Measurements from ENCODE around the gene ZNF691. TPM values are rescaled to one million over a fixed set of nuclear protein-coding genes. Genes with fewer than 3 reads are reported as not detected.
A peak's percentile ranks its signal among the peaks of the same experiment; 100 is the strongest.

ZNF691 gene
- total and polyA plus RNA-seq, 9 donors = 8.6 to 10.7 (median 9.9) TPM

DNA sequence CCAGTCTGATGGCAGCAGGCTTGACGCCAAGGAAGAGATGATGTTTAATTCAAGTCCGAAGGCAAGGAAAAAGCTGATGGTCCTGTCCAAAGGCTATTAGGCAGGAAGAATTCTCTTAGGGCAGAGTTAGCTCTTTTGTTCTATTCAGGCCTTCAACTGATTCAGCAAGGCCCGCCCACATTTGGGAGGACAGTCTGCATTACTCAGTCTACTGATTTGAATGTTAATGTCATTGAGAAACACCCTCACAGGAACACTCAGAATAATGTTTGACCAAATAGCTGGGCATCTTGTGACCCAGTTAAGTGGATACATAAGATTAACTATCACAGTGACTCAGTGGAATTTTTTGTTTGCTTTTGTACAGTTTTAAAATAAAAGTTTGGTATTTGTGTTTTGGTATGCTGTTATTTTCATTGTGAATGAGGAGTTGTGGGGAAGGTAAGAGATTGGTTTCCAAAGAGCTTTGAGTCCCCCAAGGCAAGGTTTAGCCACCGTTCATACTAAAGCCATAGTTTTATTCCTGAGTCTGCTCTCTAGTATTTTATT lies 1.7 kb upstream of the ZNF691 start:
- no peak overlapping the region for H3K27ac ChIP-seq (ENCODE audit: low read length)
- WGBS (ENCODE audit: insufficient coverage) = 100% methylated on average over 2 of the region's 4 CpGs
- H3K27me3 ChIP-seq (ENCODE audit: control insufficient read depth, insufficient read depth, low read length) = no peaks in the 10 kb centered on the region
- no peak overlapping the region for H3K4me3 ChIP-seq (ENCODE audit: low read length)
- H3K9me3 ChIP-seq (replicated peaks; ENCODE audit: control insufficient read depth, low read depth, low read length) = no peaks in the 10 kb centered on the region
- H3K4me1 ChIP-seq (ENCODE audit: control insufficient read depth, insufficient read depth, low read length) = peaks cover 11% of the 10 kb centered on the region
- H3K36me3 ChIP-seq (ENCODE audit: control insufficient read depth, insufficient read depth, low read length) = peaks cover 11% of the 10 kb centered on the region
- DNase-seq = no peak

DNA sequence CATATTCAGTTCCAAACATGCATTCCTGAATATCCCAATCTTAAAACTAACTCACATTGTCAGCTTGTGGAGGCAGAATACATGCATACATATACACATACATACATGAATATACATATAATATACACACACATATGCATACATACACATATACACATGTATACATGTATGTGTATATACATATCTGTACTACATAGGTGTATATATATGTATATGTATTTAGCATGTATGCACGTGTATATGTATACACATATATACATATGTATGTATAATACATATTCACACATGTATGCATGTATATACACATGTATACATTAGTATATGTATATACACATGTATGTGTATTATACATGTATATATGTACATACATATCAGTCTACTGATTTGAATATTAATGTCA lies 1.2 kb upstream of the ZNF691 start:
- no peaks in the 10 kb centered on the region for H3K9me3 ChIP-seq (replicated peaks; ENCODE audit: control insufficient read depth, low read depth, low read length)
- no CpG with 5 or more reads among the region's 1 CpG for WGBS (ENCODE audit: insufficient coverage)
- peaks cover 14% of the 10 kb centered on the region for H3K36me3 ChIP-seq (ENCODE audit: control insufficient read depth, insufficient read depth, low read length)
- no peak for DNase-seq
- no peak overlapping the region for H3K4me3 ChIP-seq (ENCODE audit: low read length)
- H3K27ac ChIP-seq (ENCODE audit: low read length) = no peak overlapping the region
- H3K27me3 ChIP-seq (ENCODE audit: control insufficient read depth, insufficient read depth, low read length) = no peaks in the 10 kb centered on the region
- H3K4me1 ChIP-seq (ENCODE audit: control insufficient read depth, insufficient read depth, low read length) = peaks cover 11% of the 10 kb centered on the region

DNA sequence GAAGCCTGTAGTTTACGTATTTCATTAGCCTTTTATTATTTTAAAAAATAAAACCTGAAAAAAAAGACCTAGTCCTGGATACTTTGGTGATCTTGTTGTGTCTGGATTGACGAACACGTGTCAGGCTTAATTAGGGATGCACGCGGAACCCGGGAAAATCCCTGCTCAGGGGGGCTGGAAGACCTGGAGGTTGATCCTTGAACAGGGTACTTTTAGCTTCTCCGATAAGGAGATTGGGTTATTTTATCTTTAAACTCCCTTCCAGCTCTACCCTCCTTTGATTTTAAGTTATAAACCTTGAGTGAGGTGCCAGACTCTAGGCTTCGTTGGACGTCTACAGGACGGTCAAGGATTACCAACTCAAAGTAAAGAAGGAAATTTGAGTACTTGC lies 552 bp upstream of the ZNF691 start:
- H3K9me3 ChIP-seq (replicated peaks; ENCODE audit: control insufficient read depth, low read depth, low read length) = peaks cover 1% of the 10 kb centered on the region
- H3K4me3 ChIP-seq (ENCODE audit: low read length) = peak overlapping the region; percentile 85
- DNase-seq = no peak
- WGBS (ENCODE audit: insufficient coverage) = no CpG with 5 or more reads among the region's 10 CpGs
- peaks cover 11% of the 10 kb centered on the region for H3K4me1 ChIP-seq (ENCODE audit: control insufficient read depth, insufficient read depth, low read length)
- H3K36me3 ChIP-seq (ENCODE audit: control insufficient read depth, insufficient read depth, low read length) = peaks cover 19% of the 10 kb centered on the region
- no peaks in the 10 kb centered on the region for H3K27me3 ChIP-seq (ENCODE audit: control insufficient read depth, insufficient read depth, low read length)
- H3K27ac ChIP-seq (ENCODE audit: low read length) = no peak overlapping the region

DNA sequence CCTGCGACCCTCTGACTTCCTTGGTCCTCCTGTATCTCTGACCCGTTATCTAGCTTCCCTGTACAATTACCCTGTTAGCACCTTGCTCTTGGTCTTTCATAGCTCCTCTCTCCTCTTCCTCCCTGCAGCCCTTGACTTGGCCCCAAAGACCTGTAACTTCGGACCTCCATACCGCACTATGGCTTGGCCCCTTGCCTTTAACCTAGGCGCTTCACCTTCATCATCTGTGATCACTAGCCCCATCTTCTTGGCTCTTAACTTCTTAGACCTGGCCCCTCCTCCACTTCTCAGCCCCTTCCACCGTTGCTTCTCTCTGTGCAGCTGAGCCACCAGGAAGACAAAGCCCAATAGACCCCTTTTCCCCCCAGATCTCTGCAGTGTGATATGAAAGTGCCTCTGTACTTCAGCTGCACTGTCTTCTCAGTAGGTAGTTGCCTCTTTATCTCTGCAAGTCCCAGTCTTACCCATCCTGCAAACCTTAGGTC lies 740 bp downstream of the ZNF691 start:
- peaks cover 4% of the 10 kb centered on the region for H3K9me3 ChIP-seq (replicated peaks; ENCODE audit: control insufficient read depth, low read depth, low read length)
- H3K27ac ChIP-seq (ENCODE audit: low read length) = no peak overlapping the region
- no peaks in the 10 kb centered on the region for H3K27me3 ChIP-seq (ENCODE audit: control insufficient read depth, insufficient read depth, low read length)
- WGBS (ENCODE audit: insufficient coverage) = 4% methylated on average over 6 of the region's 6 CpGs
- peak overlapping the region; percentile 85 for H3K4me3 ChIP-seq (ENCODE audit: low read length)
- DNase-seq = peak; percentile 12
- H3K36me3 ChIP-seq (ENCODE audit: control insufficient read depth, insufficient read depth, low read length) = peaks cover 32% of the 10 kb centered on the region
- H3K4me1 ChIP-seq (ENCODE audit: control insufficient read depth, insufficient read depth, low read length) = peaks cover 11% of the 10 kb centered on the region

DNA sequence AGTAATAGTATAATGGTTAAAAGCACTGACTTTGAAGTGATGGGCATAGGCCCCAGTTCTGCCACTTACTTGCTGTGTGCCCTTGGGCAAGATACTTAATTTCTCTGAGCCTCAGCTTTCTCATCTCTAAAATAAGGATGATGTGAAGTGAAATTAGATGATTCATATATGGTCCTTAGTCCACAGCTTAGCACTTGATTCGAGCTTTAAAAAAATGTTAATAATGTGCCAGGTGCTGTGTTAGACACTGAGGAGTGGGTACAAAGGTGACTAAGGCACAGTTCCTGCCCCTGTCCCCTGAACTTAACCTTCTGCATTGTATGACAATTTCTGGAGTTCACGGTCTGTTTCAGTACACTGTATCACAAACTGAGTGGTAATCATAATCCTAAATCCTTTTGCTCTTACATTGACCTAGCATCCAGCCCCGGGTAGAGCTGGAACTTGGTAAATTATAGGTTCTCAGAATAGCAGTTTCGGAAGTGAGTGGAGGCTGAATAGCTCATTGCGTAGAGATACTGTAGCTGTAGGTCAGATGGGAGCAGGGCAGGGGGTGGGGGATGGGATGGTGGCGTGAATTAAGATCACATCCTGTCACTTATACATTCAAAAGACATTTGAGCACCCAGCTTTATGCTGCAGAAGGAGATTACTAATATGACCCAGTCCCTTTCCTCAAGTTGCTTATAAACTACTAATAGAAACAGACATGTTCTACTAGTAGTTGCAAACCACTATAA lies 1.5 kb downstream of the ZNF691 start:
- Histone ChIP-seq H3K27ac (ENCODE audit: low read length) (no peak overlapping the region), H3K27me3 (ENCODE audit: control insufficient read depth, insufficient read depth, low read length) (no peaks in the 10 kb centered on the region), H3K4me3 (ENCODE audit: low read length) (no peak overlapping the region), H3K4me1 (ENCODE audit: control insufficient read depth, insufficient read depth, low read length) (peaks cover 11% of the 10 kb centered on the region), H3K9me3 (replicated peaks; ENCODE audit: control insufficient read depth, low read depth, low read length) (peaks cover 4% of the 10 kb centered on the region), H3K36me3 (ENCODE audit: control insufficient read depth, insufficient read depth, low read length) (peaks cover 31% of the 10 kb centered on the region)
- DNase-seq = no peak
- WGBS (ENCODE audit: insufficient coverage) = 60% methylated on average over 1 of the region's 6 CpGs

DNA sequence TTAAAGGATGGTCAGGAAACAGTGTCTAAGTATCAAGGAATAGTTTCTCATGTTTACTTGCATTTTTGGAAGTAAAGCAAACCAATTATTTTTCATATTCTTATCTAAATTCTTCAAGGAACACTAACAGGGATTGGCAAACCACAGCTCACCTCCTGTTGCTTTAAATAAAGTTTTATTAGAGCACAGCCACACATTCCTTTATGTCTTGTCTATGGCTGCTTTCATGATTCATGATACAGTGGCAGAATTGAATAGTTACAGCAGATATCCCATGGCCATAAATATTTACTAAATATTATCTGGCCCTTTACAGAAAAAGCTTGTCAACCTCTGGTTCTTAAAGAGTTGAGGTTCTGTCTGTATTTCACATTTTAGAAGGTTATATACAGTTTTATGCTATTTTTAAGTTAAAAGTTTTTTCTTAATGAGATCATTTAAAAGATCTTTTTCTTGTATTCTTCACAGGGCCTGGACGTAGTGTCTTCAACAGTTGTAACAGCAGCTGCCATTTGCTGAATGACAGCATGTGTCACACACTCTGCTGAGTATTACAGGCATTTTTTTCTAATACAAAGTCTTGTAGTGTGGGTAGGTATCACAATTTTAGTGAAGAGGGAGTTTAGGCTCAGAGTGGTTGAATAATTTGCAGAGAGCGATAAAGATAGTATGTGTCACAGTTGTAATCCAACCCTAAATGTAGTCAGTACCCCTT lies 2.6 kb downstream of the ZNF691 start:
- Histone ChIP-seq H3K27me3 (ENCODE audit: control insufficient read depth, insufficient read depth, low read length) (no peaks in the 10 kb centered on the region), H3K4me3 (ENCODE audit: low read length) (no peak overlapping the region), H3K4me1 (ENCODE audit: control insufficient read depth, insufficient read depth, low read length) (peaks cover 11% of the 10 kb centered on the region), H3K36me3 (ENCODE audit: control insufficient read depth, insufficient read depth, low read length) (peaks cover 31% of the 10 kb centered on the region), H3K27ac (ENCODE audit: low read length) (no peak overlapping the region), H3K9me3 (replicated peaks; ENCODE audit: control insufficient read depth, low read depth, low read length) (peaks cover 4% of the 10 kb centered on the region)
- no peak for DNase-seq
- WGBS (ENCODE audit: insufficient coverage) = no CpG with 5 or more reads among the region's 2 CpGs

DNA sequence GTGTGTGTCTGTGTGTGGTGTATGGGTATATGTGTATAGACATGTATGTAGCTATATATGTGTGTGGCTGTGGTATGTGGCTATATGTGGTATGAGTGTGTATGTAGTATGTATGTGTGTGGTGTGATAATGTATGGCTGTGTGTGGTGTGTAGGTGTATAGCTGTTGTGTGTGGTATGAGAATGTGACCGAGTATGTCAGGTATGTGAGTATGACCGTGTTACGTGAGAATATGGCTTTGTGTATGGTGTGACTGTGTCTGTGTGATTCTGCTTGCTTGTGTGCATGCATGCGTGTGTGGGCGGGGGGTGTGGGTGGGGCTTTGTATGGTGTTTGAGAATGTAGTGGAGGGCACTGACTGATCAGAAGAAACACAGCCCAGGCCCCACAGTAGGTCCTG lies 3.5 kb downstream of the ZNF691 start:
- Histone ChIP-seq H3K4me1 (ENCODE audit: control insufficient read depth, insufficient read depth, low read length) (peaks cover 11% of the 10 kb centered on the region), H3K36me3 (ENCODE audit: control insufficient read depth, insufficient read depth, low read length) (peaks cover 31% of the 10 kb centered on the region), H3K4me3 (ENCODE audit: low read length) (no peak overlapping the region), H3K9me3 (replicated peaks; ENCODE audit: control insufficient read depth, low read depth, low read length) (peaks cover 4% of the 10 kb centered on the region), H3K27me3 (ENCODE audit: control insufficient read depth, insufficient read depth, low read length) (no peaks in the 10 kb centered on the region), H3K27ac (ENCODE audit: low read length) (no peak overlapping the region)
- 93% methylated on average over 5 of the region's 5 CpGs for WGBS (ENCODE audit: insufficient coverage)
- DNase-seq = no peak

DNA sequence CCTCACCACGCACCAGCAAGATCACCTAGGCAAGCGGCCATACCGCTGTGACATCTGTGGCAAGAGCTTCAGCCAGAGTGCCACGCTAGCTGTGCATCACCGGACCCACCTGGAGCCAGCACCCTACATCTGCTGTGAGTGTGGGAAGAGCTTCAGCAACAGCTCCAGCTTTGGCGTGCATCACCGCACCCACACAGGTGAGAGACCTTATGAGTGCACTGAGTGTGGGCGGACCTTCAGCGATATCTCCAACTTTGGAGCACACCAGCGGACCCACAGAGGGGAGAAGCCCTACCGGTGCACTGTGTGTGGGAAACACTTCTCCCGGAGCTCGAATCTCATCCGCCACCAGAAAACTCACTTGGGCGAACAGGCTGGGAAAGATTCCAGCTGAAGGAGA lies 5.0 kb downstream of the ZNF691 start:
- Histone ChIP-seq H3K4me1 (ENCODE audit: control insufficient read depth, insufficient read depth, low read length) (peaks cover 9% of the 10 kb centered on the region), H3K36me3 (ENCODE audit: control insufficient read depth, insufficient read depth, low read length) (peaks cover 31% of the 10 kb centered on the region)
- 99% methylated on average over 13 of the region's 15 CpGs for WGBS (ENCODE audit: insufficient coverage)

DNA sequence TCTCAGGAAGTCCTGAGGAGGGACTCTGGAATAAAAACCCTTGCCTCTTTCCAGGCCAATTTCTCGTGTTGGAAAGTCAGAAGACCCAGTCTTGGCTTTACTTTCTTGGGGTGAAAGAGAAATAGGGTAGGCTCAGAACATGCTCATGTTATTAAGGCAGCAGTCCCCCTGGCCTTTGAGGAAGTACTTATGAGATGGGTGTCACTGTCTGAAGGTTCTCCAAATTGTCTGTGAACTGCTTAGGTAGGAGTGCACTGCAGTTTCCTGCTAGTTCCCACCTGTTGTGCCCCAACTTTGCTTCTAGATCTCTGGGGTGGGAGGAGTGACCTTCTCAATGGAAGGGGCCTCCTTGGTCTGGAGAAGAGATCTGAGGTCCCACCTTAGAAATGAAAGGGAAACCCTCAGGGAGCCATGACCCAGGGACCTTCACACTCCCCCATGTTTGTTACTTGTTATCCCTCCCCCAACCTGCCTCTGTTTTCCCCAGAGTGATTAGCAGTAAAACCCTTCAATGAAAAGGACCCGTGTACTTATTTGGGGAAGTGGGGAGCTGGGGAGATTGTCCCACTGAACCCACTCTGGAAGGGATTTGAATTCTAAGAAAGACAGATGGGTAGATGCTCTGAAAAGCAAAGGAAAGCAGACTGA lies 5.7 kb downstream of the ZNF691 start:
- Histone ChIP-seq H3K36me3 (ENCODE audit: control insufficient read depth, insufficient read depth, low read length) (peaks cover 31% of the 10 kb centered on the region), H3K27me3 (ENCODE audit: control insufficient read depth, insufficient read depth, low read length) (no peaks in the 10 kb centered on the region), H3K27ac (ENCODE audit: low read length) (no peak overlapping the region), H3K4me3 (ENCODE audit: low read length) (no peak overlapping the region), H3K4me1 (ENCODE audit: control insufficient read depth, insufficient read depth, low read length) (peaks cover 7% of the 10 kb centered on the region), H3K9me3 (replicated peaks; ENCODE audit: control insufficient read depth, low read depth, low read length) (peaks cover 4% of the 10 kb centered on the region)
- DNase-seq = no peak
- 100% methylated on average over 1 of the region's 2 CpGs for WGBS (ENCODE audit: insufficient coverage)

More for the DNA sequence above, 5.0 kb downstream of the ZNF691 start:
- Histone ChIP-seq H3K27me3 (ENCODE audit: control insufficient read depth, insufficient read depth, low read length) (no peaks in the 10 kb centered on the region), H3K27ac (ENCODE audit: low read length) (no peak overlapping the region), H3K9me3 (replicated peaks; ENCODE audit: control insufficient read depth, low read depth, low read length) (peaks cover 4% of the 10 kb centered on the region), H3K4me3 (ENCODE audit: low read length) (no peak overlapping the region)
- DNase-seq = no peak

DNA sequence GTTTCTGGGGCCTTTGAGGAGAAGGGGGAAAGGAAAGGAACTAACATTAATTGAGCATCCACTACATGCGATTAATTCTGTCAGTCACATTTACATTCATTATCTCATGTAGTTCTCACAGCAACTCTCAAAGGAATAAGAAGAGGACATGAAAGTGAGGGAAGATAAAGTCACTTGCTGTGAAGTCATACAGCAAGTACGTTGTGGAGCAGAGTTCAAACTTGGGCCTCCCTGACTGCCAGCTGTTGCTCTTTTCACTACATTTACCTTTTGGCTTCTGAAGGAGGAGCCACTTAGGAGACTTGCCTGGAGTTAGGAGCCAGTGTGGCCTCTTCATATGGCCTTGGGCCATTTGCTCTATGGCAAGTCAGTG lies 6.2 kb downstream of the ZNF691 start:
- peaks cover 3% of the 10 kb centered on the region for H3K4me1 ChIP-seq (ENCODE audit: control insufficient read depth, insufficient read depth, low read length)
- no peak overlapping the region for H3K27ac ChIP-seq (ENCODE audit: low read length)
- peaks cover 31% of the 10 kb centered on the region for H3K36me3 ChIP-seq (ENCODE audit: control insufficient read depth, insufficient read depth, low read length)
- WGBS (ENCODE audit: insufficient coverage) = no CpG with 5 or more reads among the region's 2 CpGs
- no peak for DNase-seq
- H3K27me3 ChIP-seq (ENCODE audit: control insufficient read depth, insufficient read depth, low read length) = no peaks in the 10 kb centered on the region
- H3K4me3 ChIP-seq (ENCODE audit: low read length) = no peak overlapping the region
- peaks cover 4% of the 10 kb centered on the region for H3K9me3 ChIP-seq (replicated peaks; ENCODE audit: control insufficient read depth, low read depth, low read length)

Data from muscle of leg (tissue), 11 donors.